Measurements from ENCODE around the gene CASQ1.
A peak's percentile ranks its signal among the peaks of the same experiment; 100 is the strongest.

CASQ1 gene

GRCh38 chr1:160168609-160169369 is 21.6 kb upstream of the CASQ1 start:
- no peak for DNase-seq

GRCh38 chr1:160169553-160170399 is 20.6 kb upstream of the CASQ1 start:
- DNase-seq, result no peak

GRCh38 chr1:160171354-160171753 is 19.0 kb upstream of the CASQ1 start:
- DNase-seq, result no peak

DNA sequence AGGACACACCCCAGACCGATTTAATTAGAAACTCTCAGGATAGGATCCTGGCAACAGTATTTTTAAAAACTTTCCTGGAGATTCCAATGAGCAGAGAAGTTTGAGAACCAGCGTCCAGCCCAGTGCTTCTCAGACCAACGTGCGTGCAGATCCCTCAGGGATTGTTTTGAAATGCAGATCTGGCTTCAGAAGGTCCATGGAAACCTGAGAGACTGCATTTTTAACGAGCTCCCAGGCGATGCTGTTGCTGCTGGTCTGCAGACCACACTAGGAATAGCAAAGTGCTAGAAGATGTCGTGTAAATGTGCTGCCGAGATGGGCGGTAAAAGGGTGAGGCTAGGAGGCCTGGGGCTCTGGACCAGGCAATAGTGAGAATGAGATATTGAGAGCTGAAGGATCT is 18.4 kb upstream of the CASQ1 start:
- DNase-seq, result no peak

- DNase-seq, result no peak
Observed at GRCh38 chr1:160177231-160177630, 13.1 kb upstream of the CASQ1 start.

DNA sequence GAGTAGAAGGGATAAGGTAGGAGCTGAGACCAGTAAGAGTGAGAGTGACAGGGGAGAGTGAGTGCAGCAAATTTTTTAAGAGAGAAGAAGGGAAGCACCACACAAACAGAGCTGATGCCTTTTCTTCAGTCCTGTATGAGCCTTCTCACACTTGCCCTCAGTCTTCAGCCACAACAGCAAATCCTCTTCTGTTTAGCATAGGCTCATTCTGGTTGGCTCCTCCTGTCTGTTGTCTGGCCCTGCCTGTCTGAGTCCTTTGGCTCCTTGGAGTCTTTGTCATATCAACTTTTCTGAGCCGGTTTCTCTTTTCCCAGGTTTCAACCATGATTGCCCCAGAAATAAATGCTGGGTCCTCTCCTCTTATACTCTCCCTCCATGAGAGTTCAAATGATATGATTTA is 12.7 kb upstream of the CASQ1 start:
- no peak for DNase-seq

DNA sequence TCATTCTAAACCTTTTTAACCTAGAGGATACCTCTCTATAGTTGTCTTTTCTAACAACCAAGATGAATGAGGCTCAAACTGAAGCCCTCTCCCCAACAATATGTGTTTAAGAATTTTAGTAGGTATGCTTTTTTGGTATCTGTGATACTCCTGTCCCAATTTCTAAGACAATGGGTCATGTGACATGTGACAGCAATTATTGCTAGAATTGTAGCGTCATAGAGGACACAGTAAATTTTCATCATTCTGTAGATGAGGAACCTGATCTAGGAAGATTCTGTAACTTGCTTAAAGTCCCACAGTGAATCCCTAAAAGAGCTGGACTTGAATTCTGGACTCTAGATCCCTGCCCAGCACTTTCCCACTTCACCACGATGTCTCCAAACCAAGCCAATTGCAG is 11.6 kb upstream of the CASQ1 start:
- no peak for DNase-seq

GRCh38 chr1:160179336-160179735 is 11.0 kb upstream of the CASQ1 start:
- no peak for DNase-seq

GRCh38 chr1:160186246-160186645 is 4.1 kb upstream of the CASQ1 start:
- DNase-seq, result no peak

- no peak for DNase-seq
Observed at GRCh38 chr1:160186729-160187128, 3.6 kb upstream of the CASQ1 start.

DNA sequence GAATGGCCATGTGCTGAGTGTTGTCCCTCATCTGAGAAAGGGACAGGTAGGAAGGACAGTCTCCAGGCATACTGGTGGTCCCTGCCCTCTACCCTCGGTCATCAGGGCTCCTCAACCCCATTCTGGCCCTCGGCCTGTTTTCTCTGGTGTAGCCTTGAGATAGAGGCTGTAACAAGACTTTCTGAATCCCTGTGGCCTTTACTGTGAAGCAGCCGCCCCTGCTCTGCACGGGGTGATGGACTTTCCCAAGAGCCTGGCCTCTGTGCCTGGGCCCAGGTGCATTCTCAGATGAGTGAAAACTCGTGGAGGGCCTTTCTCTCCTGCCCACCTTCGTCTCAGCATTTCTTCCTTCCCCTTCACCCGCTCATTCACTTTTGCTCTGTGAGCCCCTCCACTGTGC is 3.0 kb upstream of the CASQ1 start:
- no peak for DNase-seq

- no peak for DNase-seq
Observed at GRCh38 chr1:160188341-160188740, 2.0 kb upstream of the CASQ1 start.

GRCh38 chr1:160191756-160192155 is 1.4 kb downstream of the CASQ1 start:
- DNase-seq, result no peak

GRCh38 chr1:160192234-160192633 is 1.9 kb downstream of the CASQ1 start:
- DNase-seq, result no peak

GRCh38 chr1:160193091-160193819 is 2.9 kb downstream of the CASQ1 start:
- DNase-seq, result peak; percentile 89

DNA sequence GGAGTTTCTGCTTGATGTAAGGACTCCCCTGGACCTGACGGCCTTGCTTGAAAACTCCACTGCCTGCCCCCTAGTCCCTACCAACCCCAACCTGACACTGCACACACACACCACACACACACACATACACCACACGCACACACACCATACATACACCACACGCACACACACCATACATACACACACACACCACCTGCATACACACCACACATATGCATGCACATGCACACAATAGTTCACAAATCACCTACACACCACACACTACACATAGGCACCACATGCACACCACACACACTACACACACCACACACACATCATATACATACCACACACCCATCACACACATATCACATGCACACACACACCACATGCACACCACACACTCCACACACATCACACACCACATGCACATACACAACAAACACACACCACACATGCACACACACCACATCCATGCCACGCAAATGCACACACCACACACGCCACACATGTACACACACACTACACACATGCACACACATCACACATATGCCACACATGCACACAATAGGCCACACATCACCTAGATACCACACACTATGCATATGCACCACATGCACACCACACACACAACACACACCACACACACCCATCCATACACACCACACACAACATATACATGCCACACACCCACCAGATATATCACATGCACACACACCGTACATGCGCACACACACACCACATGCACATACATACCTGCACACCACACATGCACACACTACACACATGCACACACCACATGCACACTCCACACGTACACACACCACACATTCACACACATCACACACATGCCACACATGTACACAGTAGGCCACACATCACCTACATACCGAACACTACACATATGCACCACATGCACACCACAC is 3.7 kb downstream of the CASQ1 start:
- no peak for DNase-seq

- no peak for DNase-seq
Observed at GRCh38 chr1:160194737-160195059, 4.3 kb downstream of the CASQ1 start.

- no peak for DNase-seq
Observed at GRCh38 chr1:160196143-160196542, 5.8 kb downstream of the CASQ1 start.

GRCh38 chr1:160197231-160197630 is 6.9 kb downstream of the CASQ1 start:
- no peak for DNase-seq

DNA sequence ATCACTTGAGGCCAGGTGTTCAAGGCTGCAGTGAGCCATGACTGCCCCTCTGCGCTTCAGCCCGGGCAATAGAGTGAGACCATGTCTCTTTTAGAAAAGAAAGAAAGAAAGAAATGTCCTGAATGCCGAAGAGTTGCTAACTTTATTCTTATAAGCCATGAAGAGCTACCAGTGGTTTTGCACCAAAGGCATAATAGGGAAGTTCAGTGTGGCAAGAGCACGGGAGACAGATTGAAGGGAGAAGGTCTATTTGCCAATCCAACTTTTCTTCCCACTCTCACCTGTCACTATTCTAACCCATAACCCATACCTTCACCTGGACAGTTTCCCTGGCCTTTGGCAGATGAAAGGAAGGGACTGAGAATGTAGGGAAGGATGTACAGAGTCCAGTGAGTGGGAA is 10.4 kb downstream of the CASQ1 start:
- no peak for DNase-seq

GRCh38 chr1:160204526-160205241 is 14.3 kb downstream of the CASQ1 start:
- DNase-seq, result peak; percentile 66

Measured in RPMI8226 (cell line).